Vagina (tissue), 2 donors: ENCODE data around the gene ZNF536.

Experiments used
- POLR2A ChIP-seq, 2 donors: fragments of 450-650 bp; IDR thresholded peaks; one replicate each; pipeline ENCODE4 v1.6.1; 2017; ENCODE audit warnings: antibody characterized with exemption in 2 of 2, mild to moderate bottlenecking in 2 of 2, moderate library complexity in 2 of 2
- TF ChIP-seq, protein P1 (sequence below), 3 experiments: fragments of 450-650 bp in 2 of 3; fragments of 200-600 bp in 1 of 3; sonication (generic) in 1 of 3; IDR thresholded peaks; one replicate each; pipeline ENCODE4 v1.5.1; 2017 to 2019; ENCODE audit warnings: antibody characterized with exemption in 3 of 3, mild to moderate bottlenecking in 2 of 3, moderate library complexity in 2 of 3

DNA sequence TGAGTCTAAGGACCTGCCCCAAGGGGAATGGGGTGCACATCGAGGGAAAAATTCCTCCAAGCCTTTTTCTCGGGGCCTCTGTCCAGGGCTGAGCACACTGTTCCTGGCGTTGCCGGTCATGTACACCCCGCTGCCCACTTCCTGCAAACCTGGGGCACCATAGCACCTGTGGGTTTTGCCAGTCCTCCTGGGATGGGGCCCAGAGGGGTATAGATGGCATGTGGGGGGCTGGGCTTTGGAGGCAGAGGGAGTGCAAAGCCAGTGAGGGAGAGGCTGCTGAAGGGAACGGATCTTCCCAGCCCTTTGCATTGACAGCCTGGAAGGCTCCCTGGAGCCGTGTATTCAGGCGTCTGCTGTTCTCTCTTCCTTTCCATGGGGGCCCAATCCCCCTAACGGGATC is 187.3 kb downstream of the ZNF536 start:
- TF ChIP-seq, protein P1, sequence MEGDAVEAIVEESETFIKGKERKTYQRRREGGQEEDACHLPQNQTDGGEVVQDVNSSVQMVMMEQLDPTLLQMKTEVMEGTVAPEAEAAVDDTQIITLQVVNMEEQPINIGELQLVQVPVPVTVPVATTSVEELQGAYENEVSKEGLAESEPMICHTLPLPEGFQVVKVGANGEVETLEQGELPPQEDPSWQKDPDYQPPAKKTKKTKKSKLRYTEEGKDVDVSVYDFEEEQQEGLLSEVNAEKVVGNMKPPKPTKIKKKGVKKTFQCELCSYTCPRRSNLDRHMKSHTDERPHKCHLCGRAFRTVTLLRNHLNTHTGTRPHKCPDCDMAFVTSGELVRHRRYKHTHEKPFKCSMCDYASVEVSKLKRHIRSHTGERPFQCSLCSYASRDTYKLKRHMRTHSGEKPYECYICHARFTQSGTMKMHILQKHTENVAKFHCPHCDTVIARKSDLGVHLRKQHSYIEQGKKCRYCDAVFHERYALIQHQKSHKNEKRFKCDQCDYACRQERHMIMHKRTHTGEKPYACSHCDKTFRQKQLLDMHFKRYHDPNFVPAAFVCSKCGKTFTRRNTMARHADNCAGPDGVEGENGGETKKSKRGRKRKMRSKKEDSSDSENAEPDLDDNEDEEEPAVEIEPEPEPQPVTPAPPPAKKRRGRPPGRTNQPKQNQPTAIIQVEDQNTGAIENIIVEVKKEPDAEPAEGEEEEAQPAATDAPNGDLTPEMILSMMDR (IDR thresholded peaks at IDR 0.05): no peak
- no peak for TF ChIP-seq POLR2A (IDR thresholded peaks at IDR 0.05)
